OCI-M1 (cell line): ENCODE results near the gene WTAP.
A peak's percentile ranks its signal among the peaks of the same experiment; 100 is the strongest.
"Not testable (repeated sequence)": the region's sequence is repeated elsewhere in the genome, so short reads cannot be mapped to it uniquely, and the experiment has no call there.

ENCODE experiments used
- DNase-seq: peaks from one replicate; lab custom pipeline; 2025; lab: John Stamatoyannopoulos, UW

Gene WTAP

DNA sequence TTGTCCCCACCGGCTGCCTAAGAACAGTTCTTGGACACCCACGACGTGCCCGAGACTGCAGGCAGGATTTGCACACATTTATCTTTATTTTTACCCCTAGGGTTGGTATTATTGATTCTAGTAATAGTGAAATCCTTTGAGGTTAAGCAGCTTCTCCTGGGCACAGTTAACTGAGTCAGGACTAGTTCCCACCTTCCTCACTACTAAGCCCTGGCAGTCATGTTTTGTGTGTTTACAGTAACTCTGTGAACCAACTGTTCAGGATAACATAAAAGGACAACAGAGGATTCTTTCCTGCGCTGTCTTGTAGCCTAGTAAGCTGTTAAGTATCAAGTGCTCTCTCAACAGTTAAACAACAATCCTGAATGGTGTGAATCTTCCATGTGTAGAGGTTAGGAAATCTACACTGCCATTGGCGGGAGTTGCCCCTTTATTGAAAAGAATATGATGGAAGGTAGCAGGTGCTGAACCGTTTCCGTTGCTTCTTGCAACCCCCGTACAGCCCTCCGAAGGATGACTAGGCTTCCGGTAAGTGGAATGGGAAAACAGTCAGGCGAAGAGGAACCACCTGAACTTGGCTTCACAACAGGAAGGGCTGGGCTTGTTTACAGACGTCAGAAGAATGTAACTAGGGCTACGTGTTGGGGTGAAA lies 33.3 kb upstream of the WTAP start:
- no peak for DNase-seq

- no peak for DNase-seq
Observed at GRCh38 chr6:159695984-159696383, 31.3 kb upstream of the WTAP start.

GRCh38 chr6:159700970-159701369 lies 26.3 kb upstream of the WTAP start:
- no peak for DNase-seq

- DNase-seq, result no peak
Observed at GRCh38 chr6:159701413-159701999, 25.8 kb upstream of the WTAP start.

DNA sequence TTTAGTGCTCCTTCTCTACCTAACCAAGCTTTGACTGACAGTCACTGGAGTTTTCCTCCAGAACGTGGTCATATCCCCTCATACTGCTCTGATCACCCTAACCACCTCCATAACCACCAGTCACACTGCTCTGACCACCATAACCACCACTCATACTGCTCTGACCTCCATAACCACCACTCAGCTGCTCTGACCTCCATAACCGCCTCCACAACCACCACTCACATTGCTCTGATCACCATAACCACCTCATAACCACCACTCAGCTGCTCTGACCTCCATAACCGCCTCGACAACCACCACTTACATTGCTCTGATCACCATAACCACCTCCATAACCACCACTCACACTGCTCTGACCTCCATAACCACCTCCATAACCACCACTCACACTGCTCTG lies 16.7 kb upstream of the WTAP start:
- not testable (repeated sequence) for DNase-seq

- DNase-seq, result not testable (repeated sequence)
Observed at GRCh38 chr6:159712389-159712788, 14.9 kb upstream of the WTAP start.

DNA sequence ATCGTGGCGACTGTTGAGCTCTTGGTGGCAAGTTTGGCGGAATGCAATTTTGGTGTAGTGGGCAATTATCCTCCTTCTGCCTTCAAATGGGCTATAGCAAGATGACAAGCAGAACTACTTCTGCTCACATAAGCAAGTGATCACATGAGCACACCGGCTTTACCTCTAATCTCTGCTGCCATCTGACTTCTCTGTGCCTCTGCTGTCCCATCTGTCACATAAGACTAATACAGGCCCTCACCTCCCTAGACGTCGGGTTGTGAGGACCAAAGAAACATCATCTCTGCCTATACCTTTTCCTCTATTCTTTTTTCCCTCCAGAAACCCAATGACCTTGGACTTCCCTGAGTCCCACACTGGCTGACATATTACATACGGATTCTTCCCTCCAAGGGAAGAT lies 13.3 kb upstream of the WTAP start:
- no peak for DNase-seq

DNA sequence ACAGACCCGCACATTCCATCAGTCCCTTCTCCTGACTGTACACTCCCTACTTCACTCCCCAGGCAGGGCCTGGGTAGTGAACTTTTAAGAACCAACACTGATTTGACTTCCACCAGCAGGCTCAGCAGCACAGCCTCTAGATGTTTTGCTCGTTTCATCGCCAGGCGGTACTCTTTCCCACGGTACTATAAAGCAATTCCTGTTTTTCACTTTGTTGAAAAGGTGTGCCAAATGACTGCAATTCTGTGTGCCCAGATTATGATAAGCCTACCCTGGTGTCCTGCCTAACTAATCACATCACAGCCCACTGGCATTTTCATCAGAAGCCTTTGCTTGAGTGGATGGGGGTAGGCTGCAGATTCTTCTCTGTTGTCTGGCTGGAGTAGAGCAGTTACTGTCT lies 12.9 kb upstream of the WTAP start:
- DNase-seq, result no peak

DNA sequence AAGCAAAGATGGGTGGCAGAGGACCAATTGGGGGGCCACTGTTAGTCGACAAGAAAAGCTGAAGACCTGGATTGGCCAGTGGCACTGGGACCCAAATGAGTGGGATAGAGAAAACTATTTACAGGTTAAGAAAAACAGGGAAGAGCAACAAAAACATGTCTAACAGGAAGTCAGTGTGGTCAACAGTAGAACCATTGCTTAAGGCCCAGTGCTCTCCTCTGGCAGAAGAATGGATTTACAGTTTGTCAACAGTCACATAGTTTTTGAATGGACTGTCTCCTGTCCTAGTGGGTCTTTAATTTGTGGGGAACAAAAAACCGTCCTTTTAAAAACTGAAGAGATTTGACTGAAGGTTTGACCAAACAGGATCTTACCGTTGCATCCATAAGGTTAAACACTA lies 12.1 kb upstream of the WTAP start:
- no peak for DNase-seq

GRCh38 chr6:159715605-159716004 lies 11.7 kb upstream of the WTAP start:
- no peak for DNase-seq

- peak; percentile 46 for DNase-seq
Observed at GRCh38 chr6:159716247-159717096, 10.8 kb upstream of the WTAP start.

- DNase-seq, result peak; percentile 40
Observed at GRCh38 chr6:159718634-159719033, 8.7 kb upstream of the WTAP start.

DNA sequence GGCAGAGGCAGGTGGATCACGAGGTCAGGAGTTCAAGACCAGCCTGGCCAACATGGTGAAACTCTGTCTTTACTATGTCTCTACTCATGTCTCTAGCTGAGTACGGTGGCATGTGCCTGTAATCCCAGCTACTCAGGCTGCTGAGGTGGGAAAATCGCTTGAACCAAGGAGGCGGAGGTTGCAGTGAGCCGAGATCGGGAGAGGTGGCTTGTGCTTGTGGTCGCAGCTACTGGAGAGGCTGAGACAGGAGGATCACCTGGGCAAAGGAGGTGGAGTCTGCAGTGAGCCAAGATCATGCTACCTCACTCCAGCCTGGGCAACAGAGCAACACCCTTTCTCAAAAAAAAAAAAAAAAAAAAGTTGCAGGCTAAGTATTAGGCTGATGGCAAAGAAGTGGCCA lies 8.0 kb upstream of the WTAP start:
- DNase-seq, result no peak

- DNase-seq, result peak; percentile 60
Observed at GRCh38 chr6:159720708-159721107, 6.6 kb upstream of the WTAP start.

DNA sequence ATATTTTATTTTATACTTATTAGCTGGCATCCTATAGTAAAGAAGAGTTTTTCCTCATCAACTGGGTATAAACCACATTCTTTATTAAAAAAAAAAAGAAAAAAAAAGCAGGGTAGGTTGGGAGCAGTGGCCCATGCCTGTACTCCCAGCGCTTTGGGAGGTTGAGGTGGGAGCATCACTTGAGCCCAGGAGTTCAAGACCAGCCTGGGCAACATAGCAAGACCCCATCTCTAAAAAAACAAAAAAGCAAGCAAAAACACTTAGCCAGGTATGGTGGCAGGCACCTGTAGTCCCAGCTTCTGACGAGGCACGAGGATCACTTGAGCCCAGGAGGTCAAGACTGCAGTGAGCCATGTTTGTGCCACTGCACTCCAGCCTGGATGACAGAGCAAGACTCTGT lies 5.3 kb upstream of the WTAP start:
- DNase-seq, result not testable (repeated sequence)

- DNase-seq, result no peak
Observed at GRCh38 chr6:159722655-159723054, 4.7 kb upstream of the WTAP start.

GRCh38 chr6:159723259-159723658 lies 4.0 kb upstream of the WTAP start:
- no peak for DNase-seq

- DNase-seq, result no peak
Observed at GRCh38 chr6:159724778-159725177, 2.5 kb upstream of the WTAP start.

- not testable (repeated sequence) for DNase-seq
Observed at GRCh38 chr6:159725208-159725607, 2.1 kb upstream of the WTAP start.

DNA sequence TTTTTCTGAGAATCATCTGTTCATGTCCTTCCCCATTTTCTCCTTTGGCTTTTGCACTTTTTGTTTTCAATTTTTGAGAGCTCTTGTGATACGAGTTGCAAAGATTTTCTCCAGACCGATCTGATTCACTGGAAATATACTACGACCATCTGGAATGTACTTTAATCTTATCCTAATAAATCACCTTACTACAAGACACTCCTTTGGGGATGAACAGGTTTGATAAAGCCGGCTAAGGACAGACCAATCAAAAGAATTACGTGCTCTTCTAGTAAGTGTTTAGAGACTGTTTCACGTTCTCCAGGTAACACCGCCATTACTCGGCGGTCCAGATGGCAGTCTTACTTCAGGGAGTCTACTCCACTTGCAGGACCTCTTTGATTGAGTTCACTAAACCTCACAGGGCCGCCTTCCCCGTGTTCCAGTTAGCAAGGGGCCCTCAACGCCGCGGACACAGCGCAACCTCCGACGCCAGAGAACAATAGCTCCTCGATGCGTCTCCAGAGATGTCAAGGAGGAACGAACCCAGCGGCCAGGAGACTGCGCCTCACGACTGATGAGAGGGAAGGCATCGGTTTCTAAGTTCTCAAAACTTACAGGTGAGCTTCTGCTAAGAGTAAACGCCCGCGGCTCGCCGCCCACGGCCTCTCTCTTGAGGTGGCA lies 920 bp upstream of the WTAP start:
- no peak for DNase-seq

DNA sequence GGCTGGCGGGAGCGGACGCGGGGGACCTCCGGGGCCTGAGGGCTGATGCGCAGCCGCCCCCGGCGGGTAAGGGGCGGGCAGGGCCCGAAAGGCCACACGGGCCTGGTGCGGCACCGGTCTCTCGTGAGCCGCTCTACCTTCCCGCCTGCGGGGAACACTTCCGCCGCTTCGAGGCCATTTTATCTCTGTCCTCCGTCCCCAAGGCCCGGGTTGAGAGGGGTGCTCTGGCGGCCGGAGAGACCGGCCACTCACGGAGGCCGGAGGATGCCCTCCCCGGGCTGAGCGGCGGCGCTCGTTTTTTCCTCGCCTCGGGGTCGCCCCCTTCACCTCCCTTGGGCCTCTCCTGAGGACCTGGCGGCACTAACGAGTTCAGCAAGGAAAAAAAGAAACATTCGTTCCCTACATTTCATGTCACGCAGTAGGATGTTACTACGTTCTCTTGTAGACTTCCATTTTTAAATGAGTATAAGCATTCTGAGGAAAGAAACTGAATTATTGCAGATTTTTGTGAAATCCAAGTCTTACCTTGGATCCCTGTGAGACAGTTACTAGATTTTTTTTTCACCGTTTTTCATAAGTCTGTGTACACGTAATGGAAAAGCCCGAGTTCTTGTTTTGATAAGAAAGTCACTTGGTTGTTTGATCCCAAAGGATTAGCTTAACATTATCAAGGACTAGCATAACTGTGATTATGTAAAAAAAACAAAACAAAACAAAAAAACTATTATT lies 575 bp downstream of the WTAP start:
- DNase-seq, result peak; percentile 76

DNA sequence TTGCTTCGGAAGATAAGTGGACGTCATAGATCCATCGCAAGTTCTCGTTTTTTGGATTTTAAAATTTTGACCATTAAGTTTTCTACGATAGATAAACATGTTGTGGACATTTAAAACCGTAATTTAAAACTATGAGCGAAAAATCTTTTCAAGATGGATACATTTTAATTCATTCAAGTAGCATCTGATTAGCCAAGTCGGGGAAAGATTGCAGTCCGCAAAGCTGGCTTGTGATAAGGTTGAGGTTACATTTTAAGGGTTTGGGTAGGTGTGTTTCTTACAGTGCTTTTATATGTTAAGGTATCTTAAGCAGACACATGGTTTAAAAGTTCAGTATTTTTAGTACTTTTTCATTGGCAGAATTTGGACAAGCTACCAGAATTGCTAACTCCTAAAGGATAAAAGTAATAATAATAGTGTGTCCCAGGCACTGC lies 1.2 kb downstream of the WTAP start:
- DNase-seq, result peak; percentile 69
